Measurements from ENCODE around the gene DNAJA4. TPM values are rescaled to one million over a fixed set of nuclear protein-coding genes. Genes with fewer than 3 reads are reported as not detected.

Gene DNAJA4
- polyA plus RNA-seq, 1 of the 3 experiments (the other 2 are of a cell fraction), result 0.03 TPM

DNA sequence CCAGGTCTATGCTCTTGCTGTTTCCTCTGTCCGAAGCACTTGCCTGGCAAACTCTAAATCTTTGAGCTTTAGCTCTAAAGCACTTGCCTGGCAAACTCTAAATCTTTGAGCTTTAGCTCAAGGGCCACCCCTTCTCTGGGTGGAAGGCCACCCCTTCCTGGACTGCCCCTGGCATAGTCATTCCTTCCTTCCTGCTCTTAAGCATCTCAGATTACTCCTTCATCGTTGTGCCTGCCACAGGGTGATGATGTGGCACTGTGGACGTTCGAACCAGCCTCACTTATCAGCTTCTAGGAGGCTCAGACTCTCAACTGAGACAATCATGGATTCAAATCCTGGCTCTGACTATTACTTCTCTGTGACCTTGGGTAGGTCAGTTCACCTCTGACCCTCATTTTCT, 65.3 kb downstream of the DNAJA4 start (continued):
- TF ChIP-seq, protein P1, sequence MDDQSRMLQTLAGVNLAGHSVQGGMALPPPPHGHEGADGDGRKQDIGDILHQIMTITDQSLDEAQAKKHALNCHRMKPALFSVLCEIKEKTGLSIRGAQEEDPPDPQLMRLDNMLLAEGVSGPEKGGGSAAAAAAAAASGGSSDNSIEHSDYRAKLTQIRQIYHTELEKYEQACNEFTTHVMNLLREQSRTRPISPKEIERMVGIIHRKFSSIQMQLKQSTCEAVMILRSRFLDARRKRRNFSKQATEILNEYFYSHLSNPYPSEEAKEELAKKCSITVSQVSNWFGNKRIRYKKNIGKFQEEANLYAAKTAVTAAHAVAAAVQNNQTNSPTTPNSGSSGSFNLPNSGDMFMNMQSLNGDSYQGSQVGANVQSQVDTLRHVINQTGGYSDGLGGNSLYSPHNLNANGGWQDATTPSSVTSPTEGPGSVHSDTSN (IDR thresholded peaks at IDR 0.05), result no peak
- no peak for TF ChIP-seq EP300 (IDR thresholded peaks at IDR 0.05; ENCODE audit: borderline replicate concordance in 1 of 2, low read depth in 1 of 2, low read length in 1 of 2)

Small RNA genes within 50 kb of the gene (small RNA-seq; reads per million reads assigned to genes)
- 0 reads per million in 7 experiments for gene AC090607.5

Other genes starting within 250 kb of the DNAJA4 start
- 19.0 and 26.8 TPM in 2 replicates for gene TBC1D2B, start 186.9 kb upstream of the DNAJA4 start, polyA plus RNA-seq (2012; rRNA removed)
- not detected in 2 replicates for gene SH2D7, start 172.0 kb upstream of the DNAJA4 start, polyA plus RNA-seq (2012; rRNA removed)
- 39.6 and 40.8 TPM in 2 replicates for gene CIB2, start 133.1 kb upstream of the DNAJA4 start, polyA plus RNA-seq (2012; rRNA removed)
- gene IDH3A, start 115.2 kb upstream of the DNAJA4 start, polyA plus RNA-seq (2012; rRNA removed), result 33.2 and 34.0 TPM in 2 replicates
- under 0.01 and 0.02 TPM in 2 replicates for gene ACSBG1, start 30.0 kb upstream of the DNAJA4 start, polyA plus RNA-seq (2012; rRNA removed)
- gene SKIC8, start 35.0 kb downstream of the DNAJA4 start, polyA plus RNA-seq (2012; rRNA removed), result 78.8 and 124 TPM in 2 replicates
- gene CRABP1, start 75.8 kb downstream of the DNAJA4 start, polyA plus RNA-seq (2012; rRNA removed), result 1.0 and 1.6 TPM in 2 replicates
- gene IREB2, start 173.7 kb downstream of the DNAJA4 start, polyA plus RNA-seq (2012; rRNA removed), result 9.5 and 13.7 TPM in 2 replicates
- 2.2 and 2.8 TPM in 2 replicates for gene HYKK, start 243.0 kb downstream of the DNAJA4 start, polyA plus RNA-seq (2012; rRNA removed)